NCI-H2029 (cell line): Measurements from ENCODE around the gene TTC9.
"Not testable (repeated sequence)": the region's sequence is repeated elsewhere in the genome, so short reads cannot be mapped to it uniquely, and the experiment has no call there.

Experiments
- DNase-seq: peaks from one replicate; lab custom pipeline; 2025; lab: John Stamatoyannopoulos, UW

Gene TTC9

GRCh38 chr14:70680748-70681147 is 39.0 kb downstream of the TTC9 start:
- no peak for DNase-seq

GRCh38 chr14:70683983-70684382 is 42.3 kb downstream of the TTC9 start:
- no peak for DNase-seq

- DNase-seq, result no peak
Observed at GRCh38 chr14:70685474-70686197, 43.9 kb downstream of the TTC9 start.

GRCh38 chr14:70692210-70692609 is 50.5 kb downstream of the TTC9 start:
- DNase-seq, result no peak

- no peak for DNase-seq
Observed at GRCh38 chr14:70696026-70696425, 54.3 kb downstream of the TTC9 start.

GRCh38 chr14:70697701-70698100 is 56.0 kb downstream of the TTC9 start:
- DNase-seq, result no peak

- DNase-seq, result no peak
Observed at GRCh38 chr14:70698288-70698687, 56.6 kb downstream of the TTC9 start.

GRCh38 chr14:70699646-70700045 is 57.9 kb downstream of the TTC9 start:
- no peak for DNase-seq

- DNase-seq, result no peak
Observed at GRCh38 chr14:70700955-70701585, 59.4 kb downstream of the TTC9 start.

- DNase-seq, result no peak
Observed at GRCh38 chr14:70701610-70702009, 59.9 kb downstream of the TTC9 start.

GRCh38 chr14:70702161-70702560 is 60.4 kb downstream of the TTC9 start:
- no peak for DNase-seq

GRCh38 chr14:70703621-70704168 is 62.0 kb downstream of the TTC9 start:
- DNase-seq, result not testable (repeated sequence)

GRCh38 chr14:70704960-70705359 is 63.2 kb downstream of the TTC9 start:
- DNase-seq, result no peak

- DNase-seq, result no peak
Observed at GRCh38 chr14:70706177-70706576, 64.5 kb downstream of the TTC9 start.

GRCh38 chr14:70707138-70708038 is 65.7 kb downstream of the TTC9 start:
- DNase-seq, result no peak

GRCh38 chr14:70708717-70709570 is 67.2 kb downstream of the TTC9 start:
- no peak for DNase-seq

- DNase-seq, result peak; percentile 66
Observed at GRCh38 chr14:70709726-70710382, 68.1 kb downstream of the TTC9 start.

- no peak for DNase-seq
Observed at GRCh38 chr14:70711451-70711850, 69.7 kb downstream of the TTC9 start.

- no peak for DNase-seq
Observed at GRCh38 chr14:70713096-70713495, 71.4 kb downstream of the TTC9 start.

GRCh38 chr14:70713511-70713916 is 71.8 kb downstream of the TTC9 start:
- no peak for DNase-seq

GRCh38 chr14:70714055-70714550 is 72.4 kb downstream of the TTC9 start:
- DNase-seq, result peak; percentile 17
